COLO829 (cell line): ENCODE measurements around the gene SNED1.

Experiments
- DNase-seq: peaks from one replicate; pipeline ENCODE4 v3.0.0; 2012; ENCODE audit warnings: low spot score

SNED1 gene

GRCh38 chr2:241068942-241069810, 70.8 kb downstream of the SNED1 start:
- DNase-seq: no peak

- DNase-seq: no peak
Measured at GRCh38 chr2:241069821-241070281, 71.4 kb downstream of the SNED1 start.

- DNase-seq: no peak
Measured at GRCh38 chr2:241070361-241070760, 71.9 kb downstream of the SNED1 start.

- no peak for DNase-seq
Measured at GRCh38 chr2:241070811-241071676, 72.6 kb downstream of the SNED1 start.

- DNase-seq: no peak
Measured at GRCh38 chr2:241071677-241072111, 73.3 kb downstream of the SNED1 start.

- no peak for DNase-seq
Measured at GRCh38 chr2:241072151-241072550, 73.7 kb downstream of the SNED1 start.

GRCh38 chr2:241072553-241073165, 74.2 kb downstream of the SNED1 start:
- no peak for DNase-seq

GRCh38 chr2:241073166-241074064, 75.0 kb downstream of the SNED1 start:
- no peak for DNase-seq

- DNase-seq: no peak
Measured at GRCh38 chr2:241074065-241074818, 75.8 kb downstream of the SNED1 start.

- no peak for DNase-seq
Measured at GRCh38 chr2:241074901-241075540, 76.6 kb downstream of the SNED1 start.

GRCh38 chr2:241080405-241081189, 82.2 kb downstream of the SNED1 start:
- no peak for DNase-seq

- DNase-seq: no peak
Measured at GRCh38 chr2:241081190-241081642, 82.8 kb downstream of the SNED1 start.

GRCh38 chr2:241081643-241082340, 83.4 kb downstream of the SNED1 start:
- DNase-seq: no peak

- no peak for DNase-seq
Measured at GRCh38 chr2:241082341-241083090, 84.1 kb downstream of the SNED1 start.

- DNase-seq: no peak
Measured at GRCh38 chr2:241083091-241083415, 84.6 kb downstream of the SNED1 start.

- no peak for DNase-seq
Measured at GRCh38 chr2:241084856-241085444, 86.5 kb downstream of the SNED1 start.

GRCh38 chr2:241087420-241088268, 89.2 kb downstream of the SNED1 start:
- no peak for DNase-seq
